GM19099 (cell line): ENCODE results near the gene DTWD2.

Source experiments
- POLR2A ChIP-seq: IDR thresholded peaks from 3 replicates; pipeline ENCODE4 v1.6.1; 2011; ENCODE audit warnings: low read depth; ENCODE audit not compliant: insufficient read length; ENCODE audit errors: extremely low read depth

DTWD2 gene

GRCh38 chr5:118832974-118833373, 155.4 kb downstream of the DTWD2 start:
- no peak for TF ChIP-seq POLR2A

GRCh38 chr5:118825226-118825625, 163.1 kb downstream of the DTWD2 start:
- TF ChIP-seq POLR2A = no peak

GRCh38 chr5:118818604-118819003, 169.7 kb downstream of the DTWD2 start:
- TF ChIP-seq POLR2A = no peak

- no peak for TF ChIP-seq POLR2A
These were observed 179.9 kb downstream of the DTWD2 start for GRCh38 chr5:118808441-118808840.

GRCh38 chr5:118806571-118806970, 181.8 kb downstream of the DTWD2 start:
- TF ChIP-seq POLR2A = no peak

- no peak for TF ChIP-seq POLR2A
These were observed 186.0 kb downstream of the DTWD2 start for GRCh38 chr5:118802335-118802734.

GRCh38 chr5:118796081-118796480, 192.3 kb downstream of the DTWD2 start:
- TF ChIP-seq POLR2A = no peak

GRCh38 chr5:118794281-118794680, 194.1 kb downstream of the DTWD2 start:
- no peak for TF ChIP-seq POLR2A

- no peak for TF ChIP-seq POLR2A
These were observed 194.7 kb downstream of the DTWD2 start for GRCh38 chr5:118793652-118794051.

GRCh38 chr5:118793091-118793490, 195.3 kb downstream of the DTWD2 start:
- no peak for TF ChIP-seq POLR2A

GRCh38 chr5:118791926-118792734, 196.2 kb downstream of the DTWD2 start:
- TF ChIP-seq POLR2A = no peak

- no peak for TF ChIP-seq POLR2A
These were observed 199.0 kb downstream of the DTWD2 start for GRCh38 chr5:118789366-118789765.

GRCh38 chr5:118788351-118788750, 200.0 kb downstream of the DTWD2 start:
- TF ChIP-seq POLR2A = no peak
